Measurements from ENCODE around the gene CYP3A4. TPM values are rescaled to one million over a fixed set of nuclear protein-coding genes. Genes with fewer than 3 reads are reported as not detected.

The CYP3A4 gene
- total and polyA plus RNA-seq, 9 of the 15 experiments (the other 6 are each of a cell fraction or from before 2014, with no cell fraction given) = 0.07 to 0.08 TPM; not detected in 7

DNA sequence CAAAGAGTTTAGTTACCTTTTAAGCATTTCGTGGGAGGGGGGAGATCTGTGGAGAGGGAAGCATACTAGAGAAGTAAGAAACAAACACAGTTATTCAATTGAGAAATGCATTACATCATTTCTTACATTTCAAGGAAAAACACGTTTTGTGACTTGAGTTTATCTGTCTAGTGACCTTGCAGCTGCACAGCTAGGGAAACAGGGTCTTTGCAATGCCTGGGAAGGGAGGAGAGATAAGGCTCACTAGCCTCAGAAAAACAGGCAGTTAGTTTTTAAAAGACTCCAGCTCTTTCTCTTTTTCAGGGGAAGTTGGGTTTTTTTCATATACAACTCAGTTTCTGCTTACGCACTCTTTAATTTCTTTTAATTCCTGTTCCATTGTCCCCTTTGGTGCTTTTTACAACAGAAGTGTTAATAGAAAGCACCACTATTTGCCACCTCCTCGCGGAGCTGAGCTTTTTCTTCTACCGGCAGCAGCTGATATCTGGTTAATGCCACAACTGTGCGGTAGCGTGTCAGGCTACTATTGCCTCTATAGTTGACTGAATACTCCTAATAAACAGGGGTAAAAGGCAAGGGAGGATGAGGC is 49.4 kb upstream of the CYP3A4 start (continued):
- TF ChIP-seq, protein P1, sequence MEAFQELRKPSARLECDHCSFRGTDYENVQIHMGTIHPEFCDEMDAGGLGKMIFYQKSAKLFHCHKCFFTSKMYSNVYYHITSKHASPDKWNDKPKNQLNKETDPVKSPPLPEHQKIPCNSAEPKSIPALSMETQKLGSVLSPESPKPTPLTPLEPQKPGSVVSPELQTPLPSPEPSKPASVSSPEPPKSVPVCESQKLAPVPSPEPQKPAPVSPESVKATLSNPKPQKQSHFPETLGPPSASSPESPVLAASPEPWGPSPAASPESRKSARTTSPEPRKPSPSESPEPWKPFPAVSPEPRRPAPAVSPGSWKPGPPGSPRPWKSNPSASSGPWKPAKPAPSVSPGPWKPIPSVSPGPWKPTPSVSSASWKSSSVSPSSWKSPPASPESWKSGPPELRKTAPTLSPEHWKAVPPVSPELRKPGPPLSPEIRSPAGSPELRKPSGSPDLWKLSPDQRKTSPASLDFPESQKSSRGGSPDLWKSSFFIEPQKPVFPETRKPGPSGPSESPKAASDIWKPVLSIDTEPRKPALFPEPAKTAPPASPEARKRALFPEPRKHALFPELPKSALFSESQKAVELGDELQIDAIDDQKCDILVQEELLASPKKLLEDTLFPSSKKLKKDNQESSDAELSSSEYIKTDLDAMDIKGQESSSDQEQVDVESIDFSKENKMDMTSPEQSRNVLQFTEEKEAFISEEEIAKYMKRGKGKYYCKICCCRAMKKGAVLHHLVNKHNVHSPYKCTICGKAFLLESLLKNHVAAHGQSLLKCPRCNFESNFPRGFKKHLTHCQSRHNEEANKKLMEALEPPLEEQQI (IDR thresholded peaks at IDR 0.05) = peak; percentile 82; the same call in 1 of the 2 replicates
- no peak for TF ChIP-seq RFX7 (CRISPR knock-in tag; IDR thresholded peaks at IDR 0.05)
- no peak for TF ChIP-seq SIRT6 (IDR thresholded peaks at IDR 0.05; ENCODE audit: low read depth, low read length)
- no peak for TF ChIP-seq MCM5 (IDR thresholded peaks at IDR 0.05; ENCODE audit: low read depth)
- TF ChIP-seq ZNF41 (CRISPR knock-in tag; conservative IDR thresholded peaks at IDR 0.05) = no peak; the same call in 1 of the 2 replicates
- TF ChIP-seq MCM7 (IDR thresholded peaks at IDR 0.05) = no peak
- no peak for TF ChIP-seq CHD1 (IDR thresholded peaks at IDR 0.05; ENCODE audit: low read length)
- peak; percentile 91 to 96; a peak in 3 of 4 replicates for TF ChIP-seq TBL1XR1 (IDR thresholded peaks at IDR 0.05; ENCODE audit: low read length in 2 of 2)
- TF ChIP-seq RB1 (IDR thresholded peaks at IDR 0.05; ENCODE audit: low read depth) = 0 out of 2 replicates have a peak, but pooled peaks have one; percentile 5
- no peak for TF ChIP-seq ZNF778 (CRISPR knock-in tag; IDR thresholded peaks at IDR 0.05)
- TF ChIP-seq, protein P2, sequence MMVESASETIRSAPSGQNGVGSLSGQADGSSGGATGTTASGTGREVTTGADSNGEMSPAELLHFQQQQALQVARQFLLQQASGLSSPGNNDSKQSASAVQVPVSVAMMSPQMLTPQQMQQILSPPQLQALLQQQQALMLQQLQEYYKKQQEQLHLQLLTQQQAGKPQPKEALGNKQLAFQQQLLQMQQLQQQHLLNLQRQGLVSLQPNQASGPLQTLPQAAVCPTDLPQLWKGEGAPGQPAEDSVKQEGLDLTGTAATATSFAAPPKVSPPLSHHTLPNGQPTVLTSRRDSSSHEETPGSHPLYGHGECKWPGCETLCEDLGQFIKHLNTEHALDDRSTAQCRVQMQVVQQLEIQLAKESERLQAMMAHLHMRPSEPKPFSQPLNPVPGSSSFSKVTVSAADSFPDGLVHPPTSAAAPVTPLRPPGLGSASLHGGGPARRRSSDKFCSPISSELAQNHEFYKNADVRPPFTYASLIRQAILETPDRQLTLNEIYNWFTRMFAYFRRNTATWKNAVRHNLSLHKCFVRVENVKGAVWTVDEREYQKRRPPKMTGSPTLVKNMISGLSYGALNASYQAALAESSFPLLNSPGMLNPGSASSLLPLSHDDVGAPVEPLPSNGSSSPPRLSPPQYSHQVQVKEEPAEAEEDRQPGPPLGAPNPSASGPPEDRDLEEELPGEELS (CRISPR knock-in tag; IDR thresholded peaks at IDR 0.05; ENCODE audit: borderline replicate concordance) = no peak
- peak; percentile 78; the same call in 1 of the 2 replicates for TF ChIP-seq ZEB2 (IDR thresholded peaks at IDR 0.05)

All from K562 (cell line).